HepG2 (cell line): ENCODE measurements around the gene IQGAP3. TPM values are rescaled to one million over a fixed set of nuclear protein-coding genes. Genes with fewer than 3 reads are reported as not detected.

Experiments
- CAMTA2 ChIP-seq: sonication (generic); formaldehyde crosslinking; IDR thresholded peaks from 2 replicates; pipeline ENCODE4 v1.4.0; 2020; ENCODE audit warnings: mild to moderate bottlenecking, missing genetic modification reagents, borderline replicate concordance
- PAX8 ChIP-seq: sonication (generic); formaldehyde crosslinking; IDR thresholded peaks from 2 replicates; pipeline ENCODE4 v1.8.0; 2022; ENCODE audit warnings: mild to moderate bottlenecking, missing genetic modification reagents, borderline replicate concordance
- PRDM4 ChIP-seq: sonication (generic); formaldehyde crosslinking; IDR thresholded peaks from 2 replicates; pipeline ENCODE4 v1.9.0; 2021; ENCODE audit warnings: missing genetic modification reagents, borderline replicate concordance
- SOX13 ChIP-seq, 3 experiments: fragments of 450-650 bp in 1 of 3; sonication (generic) in 1 of 3; formaldehyde crosslinking in 1 of 3; IDR thresholded peaks in 2 of 3; conservative IDR thresholded peaks in 1 of 3; 2 replicates each; pipeline versions ENCODE4 v1.5.0 to v1.6.1; 2016 to 2020; ENCODE audit warnings: antibody characterized with exemption in 1 of 3, mild to moderate bottlenecking in 1 of 3, missing compliant biosample characterization in 1 of 3, missing genetic modification reagents in 1 of 3, moderate library complexity in 1 of 3
- ZMAT5 ChIP-seq: sonication (generic); formaldehyde crosslinking; IDR thresholded peaks from 2 replicates; pipeline ENCODE4 v1.5.0; 2020; ENCODE audit warnings: mild to moderate bottlenecking, low read depth, missing genetic modification reagents, borderline replicate concordance
- ZNF281 ChIP-seq: sonication (generic); formaldehyde crosslinking; IDR thresholded peaks from 2 replicates; pipeline ENCODE4 v1.4.0; 2020; ENCODE audit warnings: missing genetic modification reagents, borderline replicate concordance
- polyA plus RNA-seq, 8 experiments: library from polyadenylated mRNA; depleted of rRNA in 3 of 8; stranded (reverse) in 7 of 8; unstranded in 1 of 8; fragments of >200 nt; fragmentation: Illumina TruSeq in 4 of 8; extraction: Trizol in 4 of 8; gene quantifications; 2 replicates each; pipeline versions ENCODE4 v1.2.1 to v1.2.3, GENCODE V29; 2011 to 2016; ENCODE audit warnings: low read depth in 4 of 8, missing spikeins in 1 of 8, mixed read lengths in 1 of 8; ENCODE audit not compliant: insufficient read depth in 1 of 8
- total RNA-seq, 5 experiments: library from RNA; depleted of rRNA; stranded (reverse); fragments of >200 nt; fragmentation: Illumina TruSeq; extraction: Trizol; gene quantifications; 2 replicates each; pipeline ENCODE4 v1.2.3, GENCODE V29; 2016; ENCODE audit warnings: low read depth in 1 of 5

IQGAP3 gene
- total and polyA plus RNA-seq, 2 of the 13 experiments (the other 11 are each of a cell fraction or from before 2014, with no cell fraction given): 13.5 to 14.1 TPM

- TF ChIP-seq SOX13 (IDR thresholded peaks at IDR 0.05) (no peak), SOX13 (CRISPR knock-in tag; conservative IDR thresholded peaks at IDR 0.05 in 1 of 2, IDR thresholded peaks at IDR 0.05 in 1 of 2) (no peak), CAMTA2 (CRISPR knock-in tag) (no peak), ZNF281 (CRISPR knock-in tag) (no peak), PRDM4 (CRISPR knock-in tag) (no peak), PAX8 (CRISPR knock-in tag) (no peak), ZMAT5 (no peak)
- TF ChIP-seq, all 625 proteins: peak for 0
Measured at GRCh38 chr1:156586892-156587477, 14.6 kb upstream of the IQGAP3 start (continued).
